ENCODE data around the gene DHH. TPM values are rescaled to one million over a fixed set of nuclear protein-coding genes. Genes with fewer than 3 reads are reported as not detected.

Gene DHH
- total and polyA plus RNA-seq, 9 of the 15 experiments (the other 6 are each of a cell fraction or from before 2014, with no cell fraction given), result 0.07 to 2.6 (median 0.54) TPM

DNA sequence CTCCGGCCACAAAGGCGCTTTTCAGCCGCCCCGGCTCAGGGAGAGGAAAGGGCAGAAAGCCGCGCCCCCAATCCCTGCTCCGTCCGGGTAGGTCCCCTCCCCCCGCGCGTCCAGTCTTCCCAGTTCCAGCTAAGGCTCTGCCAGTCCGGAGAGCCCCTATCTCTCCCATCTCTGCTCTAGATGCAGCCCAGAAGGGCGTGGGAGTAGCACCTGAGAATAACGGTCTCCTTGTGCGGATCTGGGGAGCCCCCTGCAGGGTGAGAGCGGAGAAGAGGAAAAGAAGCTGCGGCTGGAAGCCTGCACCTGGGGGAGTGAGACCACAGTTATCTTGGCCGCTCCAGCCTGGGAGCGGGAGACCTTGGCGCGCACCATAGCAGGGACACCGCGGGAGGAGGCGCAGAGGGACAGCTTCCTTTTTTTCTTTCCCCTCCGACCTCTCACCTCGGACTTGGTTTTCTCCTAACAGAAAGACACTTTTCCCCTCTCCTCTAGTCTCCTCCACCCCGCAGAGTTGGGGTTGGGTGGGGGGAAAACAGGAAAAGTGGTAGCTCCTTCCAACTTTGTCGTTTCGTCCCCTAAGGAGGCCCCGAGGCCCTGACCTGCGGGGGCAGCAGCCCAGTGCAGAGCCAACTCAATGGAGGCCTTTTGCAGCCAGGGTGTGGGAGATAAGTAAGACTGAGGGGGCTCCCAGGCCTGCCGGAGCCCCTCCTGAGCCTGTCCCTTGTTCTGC is 2.4 kb downstream of the DHH start (continued):
- TF ChIP-seq C11orf30 (IDR thresholded peaks at IDR 0.05; ENCODE audit: low read depth), result no peak; the same call in 1 of the 2 replicates
- TF ChIP-seq ESRRA (IDR thresholded peaks at IDR 0.05; ENCODE audit: borderline replicate concordance, low read depth), result peak; percentile 88
- TF ChIP-seq, protein P1, sequence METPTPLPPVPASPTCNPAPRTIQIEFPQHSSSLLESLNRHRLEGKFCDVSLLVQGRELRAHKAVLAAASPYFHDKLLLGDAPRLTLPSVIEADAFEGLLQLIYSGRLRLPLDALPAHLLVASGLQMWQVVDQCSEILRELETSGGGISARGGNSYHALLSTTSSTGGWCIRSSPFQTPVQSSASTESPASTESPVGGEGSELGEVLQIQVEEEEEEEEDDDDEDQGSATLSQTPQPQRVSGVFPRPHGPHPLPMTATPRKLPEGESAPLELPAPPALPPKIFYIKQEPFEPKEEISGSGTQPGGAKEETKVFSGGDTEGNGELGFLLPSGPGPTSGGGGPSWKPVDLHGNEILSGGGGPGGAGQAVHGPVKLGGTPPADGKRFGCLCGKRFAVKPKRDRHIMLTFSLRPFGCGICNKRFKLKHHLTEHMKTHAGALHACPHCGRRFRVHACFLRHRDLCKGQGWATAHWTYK (CRISPR knock-in tag; IDR thresholded peaks at IDR 0.05), result no peak; the same call in 1 of the 2 replicates
- TF ChIP-seq ZNF311 (CRISPR knock-in tag; IDR thresholded peaks at IDR 0.05), result no peak
- TF ChIP-seq ZNF551 (CRISPR knock-in tag; IDR thresholded peaks at IDR 0.05), result no peak
- TF ChIP-seq HMGXB4 (CRISPR knock-in tag; IDR thresholded peaks at IDR 0.05), result no peak; the same call in 1 of the 2 replicates
- TF ChIP-seq MED1 (CRISPR knock-in tag; IDR thresholded peaks at IDR 0.05; ENCODE audit: borderline replicate concordance), result no peak
- peak; percentile 75 for TF ChIP-seq E2F1 (CRISPR knock-in tag; IDR thresholded peaks at IDR 0.05)
- TF ChIP-seq ZNF324 (CRISPR knock-in tag; IDR thresholded peaks at IDR 0.05), result no peak
- TF ChIP-seq ZNF3 (CRISPR knock-in tag; IDR thresholded peaks at IDR 0.05), result no peak
- TF ChIP-seq ETV5 (CRISPR knock-in tag; IDR thresholded peaks at IDR 0.05; ENCODE audit: low read depth), result peak; percentile 84
- no peak for TF ChIP-seq BRF2 (IDR thresholded peaks at IDR 0.05; ENCODE audit: borderline replicate concordance, insufficient read depth, insufficient read length)
- TF ChIP-seq, protein P2, sequence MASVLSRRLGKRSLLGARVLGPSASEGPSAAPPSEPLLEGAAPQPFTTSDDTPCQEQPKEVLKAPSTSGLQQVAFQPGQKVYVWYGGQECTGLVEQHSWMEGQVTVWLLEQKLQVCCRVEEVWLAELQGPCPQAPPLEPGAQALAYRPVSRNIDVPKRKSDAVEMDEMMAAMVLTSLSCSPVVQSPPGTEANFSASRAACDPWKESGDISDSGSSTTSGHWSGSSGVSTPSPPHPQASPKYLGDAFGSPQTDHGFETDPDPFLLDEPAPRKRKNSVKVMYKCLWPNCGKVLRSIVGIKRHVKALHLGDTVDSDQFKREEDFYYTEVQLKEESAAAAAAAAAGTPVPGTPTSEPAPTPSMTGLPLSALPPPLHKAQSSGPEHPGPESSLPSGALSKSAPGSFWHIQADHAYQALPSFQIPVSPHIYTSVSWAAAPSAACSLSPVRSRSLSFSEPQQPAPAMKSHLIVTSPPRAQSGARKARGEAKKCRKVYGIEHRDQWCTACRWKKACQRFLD (CRISPR knock-in tag; IDR thresholded peaks at IDR 0.05), result peak; percentile 96
- peak; percentile 50 to 83; a peak in 2 of 4 replicates for TF ChIP-seq MLLT1 (IDR thresholded peaks at IDR 0.05)
- no peak for TF ChIP-seq CSDE1 (IDR thresholded peaks at IDR 0.05)
- TF ChIP-seq CHD2 (IDR thresholded peaks at IDR 0.05; ENCODE audit: low read depth, low read length), result peak; percentile 55; the same call in 1 of the 2 replicates
- TF ChIP-seq RBM14 (IDR thresholded peaks at IDR 0.05; ENCODE audit: borderline replicate concordance, insufficient read depth, low read depth, low read length), result no peak
- peak; percentile 90 for TF ChIP-seq MBD2 (IDR thresholded peaks at IDR 0.05; ENCODE audit: borderline replicate concordance, low read depth)
- no peak for TF ChIP-seq ZNF778 (CRISPR knock-in tag; IDR thresholded peaks at IDR 0.05)
